ENCODE results near the gene ALK. TPM values are rescaled to one million over a fixed set of nuclear protein-coding genes. Genes with fewer than 3 reads are reported as not detected.

ALK gene
- total RNA-seq, 2 donors from 2014 or later, result 0.25 TPM; not detected in 1

GRCh38 chr2:29485631-29486030 lies 435.8 kb downstream of the ALK start:
- H3K36me3 Mint-ChIP-seq (ENCODE audit: insufficient read depth in 2 of 2), result no peaks in the 10 kb centered on the region
- no peak overlapping the region for H3K4me3 Mint-ChIP-seq
- H3K4me1 Mint-ChIP-seq (ENCODE audit: low read depth), result no peaks in the 10 kb centered on the region
- no peaks in the 10 kb centered on the region for H3K9me3 Mint-ChIP-seq
- DNase-seq (no peak), ATAC-seq (replicated peaks in 1 of 2) (no peak)
- peaks cover 16% of the 10 kb centered on the region for H3K27me3 Mint-ChIP-seq (ENCODE audit: low read depth)
- no peak overlapping the region for H3K27ac Mint-ChIP-seq

GRCh38 chr2:29485117-29485516 lies 436.3 kb downstream of the ALK start:
- H3K27me3 Mint-ChIP-seq (ENCODE audit: low read depth), result peaks cover 16% of the 10 kb centered on the region
- H3K36me3 Mint-ChIP-seq (ENCODE audit: insufficient read depth in 2 of 2), result no peaks in the 10 kb centered on the region
- H3K9me3 Mint-ChIP-seq, result no peaks in the 10 kb centered on the region
- no peak overlapping the region for H3K4me3 Mint-ChIP-seq
- ATAC-seq (replicated peaks in 1 of 2) (no peak), DNase-seq (no peak)
- H3K4me1 Mint-ChIP-seq (ENCODE audit: low read depth), result no peaks in the 10 kb centered on the region
- H3K27ac Mint-ChIP-seq, result no peak overlapping the region

GRCh38 chr2:29482867-29483266 lies 438.5 kb downstream of the ALK start:
- H3K9me3 Mint-ChIP-seq, result no peaks in the 10 kb centered on the region
- DNase-seq (no peak), ATAC-seq (replicated peaks in 1 of 2) (no peak)
- no peaks in the 10 kb centered on the region for H3K36me3 Mint-ChIP-seq (ENCODE audit: insufficient read depth in 2 of 2)
- no peak overlapping the region for H3K27ac Mint-ChIP-seq
- peaks cover 16% of the 10 kb centered on the region for H3K27me3 Mint-ChIP-seq (ENCODE audit: low read depth)
- H3K4me3 Mint-ChIP-seq, result no peak overlapping the region
- H3K4me1 Mint-ChIP-seq (ENCODE audit: low read depth), result no peaks in the 10 kb centered on the region

GRCh38 chr2:29482348-29482747 lies 439.0 kb downstream of the ALK start:
- H3K9me3 Mint-ChIP-seq, result no peaks in the 10 kb centered on the region
- ATAC-seq (replicated peaks in 1 of 2), result no peak
- no peak overlapping the region for H3K27ac Mint-ChIP-seq
- H3K36me3 Mint-ChIP-seq (ENCODE audit: insufficient read depth in 2 of 2), result no peaks in the 10 kb centered on the region
- no peak for DNase-seq
- no peaks in the 10 kb centered on the region for H3K4me1 Mint-ChIP-seq (ENCODE audit: low read depth)
- peaks cover 16% of the 10 kb centered on the region for H3K27me3 Mint-ChIP-seq (ENCODE audit: low read depth)
- H3K4me3 Mint-ChIP-seq, result no peak overlapping the region

- H3K9me3 Mint-ChIP-seq, result no peaks in the 10 kb centered on the region
- H3K27me3 Mint-ChIP-seq (ENCODE audit: low read depth), result peaks cover 16% of the 10 kb centered on the region
- H3K36me3 Mint-ChIP-seq (ENCODE audit: insufficient read depth in 2 of 2), result no peaks in the 10 kb centered on the region
- H3K27ac Mint-ChIP-seq, result no peak overlapping the region
- no peaks in the 10 kb centered on the region for H3K4me1 Mint-ChIP-seq (ENCODE audit: low read depth)
- ATAC-seq (replicated peaks in 1 of 2), result no peak
- H3K4me3 Mint-ChIP-seq, result no peak overlapping the region
- DNase-seq, result no peak
These were observed 440.1 kb downstream of the ALK start for GRCh38 chr2:29481313-29481712.

GRCh38 chr2:29480426-29480825 lies 441.0 kb downstream of the ALK start:
- DNase-seq (no peak), ATAC-seq (replicated peaks in 1 of 2) (no peak)
- Mint-ChIP-seq H3K27me3 (ENCODE audit: low read depth) (peaks cover 16% of the 10 kb centered on the region), H3K9me3 (no peaks in the 10 kb centered on the region), H3K36me3 (ENCODE audit: insufficient read depth in 2 of 2) (no peaks in the 10 kb centered on the region), H3K4me3 (no peak overlapping the region), H3K27ac (no peak overlapping the region), H3K4me1 (ENCODE audit: low read depth) (no peaks in the 10 kb centered on the region)

GRCh38 chr2:29479401-29479800 lies 442.0 kb downstream of the ALK start:
- H3K4me1 Mint-ChIP-seq (ENCODE audit: low read depth), result no peaks in the 10 kb centered on the region
- no peak for ATAC-seq (replicated peaks in 1 of 2)
- DNase-seq, result no peak
- H3K27ac Mint-ChIP-seq, result no peak overlapping the region
- no peaks in the 10 kb centered on the region for H3K9me3 Mint-ChIP-seq
- peaks cover 9% of the 10 kb centered on the region for H3K27me3 Mint-ChIP-seq (ENCODE audit: low read depth)
- no peaks in the 10 kb centered on the region for H3K36me3 Mint-ChIP-seq (ENCODE audit: insufficient read depth in 2 of 2)
- no peak overlapping the region for H3K4me3 Mint-ChIP-seq

GRCh38 chr2:29478641-29479040 lies 442.7 kb downstream of the ALK start:
- H3K9me3 Mint-ChIP-seq, result no peaks in the 10 kb centered on the region
- no peaks in the 10 kb centered on the region for H3K4me1 Mint-ChIP-seq (ENCODE audit: low read depth)
- H3K27ac Mint-ChIP-seq, result no peak overlapping the region
- no peak overlapping the region for H3K4me3 Mint-ChIP-seq
- DNase-seq (no peak), ATAC-seq (replicated peaks in 1 of 2) (no peak)
- no peaks in the 10 kb centered on the region for H3K36me3 Mint-ChIP-seq (ENCODE audit: insufficient read depth in 2 of 2)
- H3K27me3 Mint-ChIP-seq (ENCODE audit: low read depth), result peaks cover 9% of the 10 kb centered on the region

GRCh38 chr2:29477186-29477585 lies 444.2 kb downstream of the ALK start:
- Mint-ChIP-seq H3K9me3 (no peaks in the 10 kb centered on the region), H3K27me3 (ENCODE audit: low read depth) (peaks cover 4% of the 10 kb centered on the region), H3K4me3 (no peak overlapping the region), H3K27ac (no peak overlapping the region), H3K36me3 (ENCODE audit: insufficient read depth in 2 of 2) (no peaks in the 10 kb centered on the region), H3K4me1 (ENCODE audit: low read depth) (no peaks in the 10 kb centered on the region)
- no peak for ATAC-seq (replicated peaks in 1 of 2)
- no peak for DNase-seq

- Mint-ChIP-seq H3K27me3 (ENCODE audit: low read depth) (no peaks in the 10 kb centered on the region), H3K27ac (no peak overlapping the region), H3K36me3 (ENCODE audit: insufficient read depth in 2 of 2) (no peaks in the 10 kb centered on the region), H3K4me3 (no peak overlapping the region), H3K4me1 (ENCODE audit: low read depth) (no peaks in the 10 kb centered on the region), H3K9me3 (peaks cover 0 to 2% of the 10 kb centered on the region in 2 donors)
- no peak for DNase-seq
- ATAC-seq (replicated peaks in 1 of 2), result no peak
These were observed 445.9 kb downstream of the ALK start for GRCh38 chr2:29475499-29475898.

GRCh38 chr2:29469961-29470360 lies 451.4 kb downstream of the ALK start:
- ATAC-seq (replicated peaks in 1 of 2) (no peak), DNase-seq (no peak)
- Mint-ChIP-seq H3K4me1 (ENCODE audit: low read depth) (no peaks in the 10 kb centered on the region), H3K27me3 (ENCODE audit: low read depth) (peaks cover 7% of the 10 kb centered on the region), H3K9me3 (peaks cover 6 to 11% of the 10 kb centered on the region in 2 donors), H3K27ac (no peak overlapping the region), H3K36me3 (ENCODE audit: insufficient read depth in 2 of 2) (peaks cover 2 to 11% of the 10 kb centered on the region in 2 donors), H3K4me3 (no peak overlapping the region)

GRCh38 chr2:29469516-29469915 lies 451.9 kb downstream of the ALK start:
- Mint-ChIP-seq H3K9me3 (peaks cover 6 to 11% of the 10 kb centered on the region in 2 donors), H3K4me3 (no peak overlapping the region), H3K27me3 (ENCODE audit: low read depth) (peaks cover 7% of the 10 kb centered on the region), H3K36me3 (ENCODE audit: insufficient read depth in 2 of 2) (peaks cover 2 to 11% of the 10 kb centered on the region in 2 donors), H3K27ac (no peak overlapping the region), H3K4me1 (ENCODE audit: low read depth) (no peaks in the 10 kb centered on the region)
- no peak for DNase-seq
- ATAC-seq (replicated peaks in 1 of 2), result no peak

- no peak for DNase-seq
- Mint-ChIP-seq H3K4me1 (ENCODE audit: low read depth) (no peaks in the 10 kb centered on the region), H3K9me3 (no peaks in the 10 kb centered on the region), H3K4me3 (no peak overlapping the region), H3K27ac (no peak overlapping the region), H3K27me3 (ENCODE audit: low read depth) (peaks cover 11% of the 10 kb centered on the region), H3K36me3 (ENCODE audit: insufficient read depth in 2 of 2) (no peaks in the 10 kb centered on the region)
- no peak for ATAC-seq (replicated peaks in 1 of 2)
These were observed 458.0 kb downstream of the ALK start for GRCh38 chr2:29463181-29463900.

GRCh38 chr2:29462293-29462692 lies 459.1 kb downstream of the ALK start:
- Mint-ChIP-seq H3K36me3 (ENCODE audit: insufficient read depth in 2 of 2) (no peaks in the 10 kb centered on the region), H3K4me1 (ENCODE audit: low read depth) (no peaks in the 10 kb centered on the region), H3K9me3 (no peaks in the 10 kb centered on the region), H3K27ac (no peak overlapping the region), H3K27me3 (ENCODE audit: low read depth) (peaks cover 11% of the 10 kb centered on the region), H3K4me3 (no peak overlapping the region)
- DNase-seq (no peak), ATAC-seq (replicated peaks in 1 of 2) (peak in 1 of 2 donors; percentile 44)
